Suprapubic skin (tissue), 4 donors: Measurements from ENCODE around the gene HIF1AN. TPM values are rescaled to one million over a fixed set of nuclear protein-coding genes. Genes with fewer than 3 reads are reported as not detected.

ENCODE experiments used
- DNase-seq, 2 donors: peaks; one replicate each; pipeline ENCODE4 v3.0.0-alpha.2; 2019; ENCODE audit warnings: low spot score in 2 of 2
- H3K27ac ChIP-seq: fragments of 200-600 bp; sonication (generic); one replicate; pipeline ENCODE4 v1.5.1; 2019
- H3K27me3 ChIP-seq: fragments of 200-600 bp; sonication (generic); one replicate; pipeline ENCODE4 v1.5.1; 2019
- H3K36me3 ChIP-seq: fragments of 200-600 bp; sonication (generic); one replicate; pipeline ENCODE4 v1.5.1; 2019
- H3K4me1 ChIP-seq: fragments of 200-600 bp; sonication (generic); one replicate; pipeline ENCODE4 v1.5.1; 2019
- H3K4me3 ChIP-seq: fragments of 200-600 bp; sonication (generic); one replicate; pipeline ENCODE4 v1.5.1; 2019; ENCODE audit warnings: mild to moderate bottlenecking
- H3K9me3 ChIP-seq: fragments of 200-600 bp; sonication (generic); one replicate; pipeline ENCODE4 v1.5.1; 2019
- CTCF ChIP-seq, 2 donors: fragments of 200-600 bp in 1 of 2; fragments of 450-650 bp in 1 of 2; sonication (generic) in 1 of 2; IDR thresholded peaks; one replicate each; pipeline ENCODE4 v1.5.1; 2016 to 2019; ENCODE audit warnings: antibody characterized with exemption in 2 of 2, mild to moderate bottlenecking in 1 of 2, moderate library complexity in 1 of 2
- EP300 ChIP-seq: sonication (generic); formaldehyde crosslinking; IDR thresholded peaks from one replicate; pipeline ENCODE4 v1.6.1; 2017; ENCODE audit warnings: antibody characterized with exemption
- POLR2A ChIP-seq, 2 donors: fragments of 450-650 bp; IDR thresholded peaks; one replicate each; pipeline ENCODE4 v1.6.1; 2017; ENCODE audit warnings: antibody characterized with exemption in 2 of 2, mild to moderate bottlenecking in 2 of 2, moderate library complexity in 2 of 2
- POLR2AphosphoS5 ChIP-seq, 3 donors: sonication (generic); formaldehyde crosslinking; IDR thresholded peaks; one replicate each; pipeline ENCODE4 v1.6.1; 2017; ENCODE audit warnings: antibody characterized with exemption in 3 of 3
- WGBS: methylation state at CpG from one replicate; pipeline ENCODE4 v1.1.5; 2018; 5-methylcytosine and 5-hydroxymethylcytosine counted together
- total RNA-seq, 4 donors: library from RNA; depleted of rRNA; stranded (reverse); fragments of >200 nt; gene quantifications; one replicate each; pipeline ENCODE4 v1.1.0, GENCODE V29; 2016

Gene HIF1AN
- total RNA-seq, 4 donors from 2014 or later, result 13.5 to 43.5 (median 22.1) TPM

- peaks cover 88% of the 10 kb centered on the region for H3K36me3 ChIP-seq
- no peak for DNase-seq
- no peak for TF ChIP-seq CTCF (IDR thresholded peaks at IDR 0.05)
- WGBS, result 95% methylated on average over 4 of the region's 4 CpGs
- H3K4me1 ChIP-seq, result no peaks in the 10 kb centered on the region
- H3K9me3 ChIP-seq, result no peaks in the 10 kb centered on the region
- no peak overlapping the region for H3K27ac ChIP-seq
- no peak overlapping the region for H3K4me3 ChIP-seq
- H3K27me3 ChIP-seq, result no peaks in the 10 kb centered on the region
Measured at GRCh38 chr10:100498059-100498458, 37.7 kb upstream of the HIF1AN start.

DNA sequence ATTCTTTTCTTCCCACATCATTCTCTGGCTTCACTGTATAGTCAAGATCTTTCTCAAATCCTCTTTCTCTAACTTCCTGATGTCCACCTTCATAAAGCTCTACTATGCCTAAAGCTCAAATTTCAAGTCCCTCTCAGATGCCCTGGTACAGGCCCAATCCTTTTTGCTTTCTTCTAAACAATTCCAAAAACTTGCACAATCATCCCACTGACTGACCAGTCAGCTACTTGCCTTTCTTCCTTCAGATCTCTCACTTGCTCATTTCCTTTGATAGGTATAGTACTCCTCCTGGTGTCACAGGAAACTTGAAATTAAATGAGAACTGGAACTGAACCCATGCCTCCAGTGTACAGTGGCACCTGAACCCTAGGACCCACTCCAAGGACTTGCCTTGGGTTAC lies 34.3 kb upstream of the HIF1AN start:
- Histone ChIP-seq H3K4me3 (no peak overlapping the region), H3K36me3 (peaks cover 74% of the 10 kb centered on the region)

GRCh38 chr10:100502926-100503494 lies 32.7 kb upstream of the HIF1AN start:
- H3K9me3 ChIP-seq, result no peaks in the 10 kb centered on the region
- no peak for DNase-seq
- 68% methylated on average over 1 of the region's 1 CpG for WGBS
- H3K27me3 ChIP-seq, result no peaks in the 10 kb centered on the region
- no peak for TF ChIP-seq POLR2A (IDR thresholded peaks at IDR 0.05)
- no peak for TF ChIP-seq POLR2AphosphoS5 (IDR thresholded peaks at IDR 0.05)
- TF ChIP-seq EP300, result no peak
- TF ChIP-seq CTCF (IDR thresholded peaks at IDR 0.05), result no peak
- no peak overlapping the region for H3K27ac ChIP-seq
- H3K4me1 ChIP-seq, result no peaks in the 10 kb centered on the region
- peaks cover 70% of the 10 kb centered on the region for H3K36me3 ChIP-seq
- no peak overlapping the region for H3K4me3 ChIP-seq

More for the DNA sequence above, 34.3 kb upstream of the HIF1AN start:
- TF ChIP-seq POLR2A (IDR thresholded peaks at IDR 0.05) (no peak), EP300 (no peak), POLR2AphosphoS5 (IDR thresholded peaks at IDR 0.05) (no peak), CTCF (IDR thresholded peaks at IDR 0.05) (no peak)
- Histone ChIP-seq H3K27me3 (no peaks in the 10 kb centered on the region), H3K27ac (no peak overlapping the region), H3K4me1 (no peaks in the 10 kb centered on the region), H3K9me3 (no peaks in the 10 kb centered on the region)
- no peak for DNase-seq

- 77% methylated on average over 5 of the region's 5 CpGs for WGBS
- no peak for TF ChIP-seq CTCF (IDR thresholded peaks at IDR 0.05)
- TF ChIP-seq EP300, result no peak
- no peak for TF ChIP-seq POLR2A (IDR thresholded peaks at IDR 0.05)
- TF ChIP-seq POLR2AphosphoS5 (IDR thresholded peaks at IDR 0.05), result no peak
- no peak overlapping the region for H3K27ac ChIP-seq
- H3K4me1 ChIP-seq, result no peaks in the 10 kb centered on the region
- no peak for DNase-seq
- H3K9me3 ChIP-seq, result no peaks in the 10 kb centered on the region
- no peaks in the 10 kb centered on the region for H3K27me3 ChIP-seq
- no peak overlapping the region for H3K4me3 ChIP-seq
- peaks cover 60% of the 10 kb centered on the region for H3K36me3 ChIP-seq
Measured at GRCh38 chr10:100504096-100504495, 31.6 kb upstream of the HIF1AN start.

GRCh38 chr10:100505164-100505563 lies 30.6 kb upstream of the HIF1AN start:
- Histone ChIP-seq H3K4me3 (no peak overlapping the region), H3K36me3 (peaks cover 49% of the 10 kb centered on the region), H3K4me1 (no peaks in the 10 kb centered on the region), H3K9me3 (no peaks in the 10 kb centered on the region), H3K27me3 (no peaks in the 10 kb centered on the region), H3K27ac (no peak overlapping the region)
- no peak for DNase-seq
- WGBS, result 89% methylated on average over 2 of the region's 2 CpGs
- TF ChIP-seq POLR2A (IDR thresholded peaks at IDR 0.05), result no peak
- no peak for TF ChIP-seq EP300
